Stimulated activated CD4-positive, alpha-beta T cell treated with anti-CD3 and anti-CD28 coated beads, Interleukin-12 subunit alpha, Interleukin-12 subunit beta, amount 100 ng/mL, for 4 hours (primary cell): ENCODE measurements around the gene LRP1.

Experiments used
- DNase-seq: peaks from one replicate; pipeline ENCODE4 v3.0.0-alpha.2; 2020

LRP1 gene

GRCh38 chr12:57138526-57139272 is 10.4 kb downstream of the LRP1 start:
- no peak for DNase-seq

GRCh38 chr12:57139796-57140649 is 11.7 kb downstream of the LRP1 start:
- DNase-seq, result no peak

- no peak for DNase-seq
These were observed 13.0 kb downstream of the LRP1 start for GRCh38 chr12:57141249-57141648.

DNA sequence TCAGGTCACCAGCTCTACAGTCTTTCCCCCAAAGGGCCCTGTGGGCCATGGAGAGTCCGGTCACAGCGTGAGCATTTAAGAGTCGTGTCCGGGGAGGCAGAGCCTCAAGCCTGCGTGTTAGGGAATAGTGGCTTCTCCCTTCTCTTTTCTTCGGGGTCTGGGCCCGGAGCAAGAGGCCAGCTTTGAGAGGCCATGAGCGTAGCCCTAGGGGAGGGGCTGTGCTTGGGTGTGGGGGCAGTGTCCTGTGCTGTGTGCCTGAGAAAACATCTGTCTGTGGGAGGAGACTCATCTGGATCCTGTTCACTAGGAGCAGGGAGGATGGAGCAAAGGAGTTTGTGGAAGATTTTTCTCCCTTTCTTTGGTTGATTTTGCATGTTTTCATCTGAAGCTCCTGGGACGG is 13.8 kb downstream of the LRP1 start:
- no peak for DNase-seq

GRCh38 chr12:57142727-57143126 is 14.4 kb downstream of the LRP1 start:
- DNase-seq, result no peak

- no peak for DNase-seq
These were observed 15.2 kb downstream of the LRP1 start for GRCh38 chr12:57143454-57143853.

DNA sequence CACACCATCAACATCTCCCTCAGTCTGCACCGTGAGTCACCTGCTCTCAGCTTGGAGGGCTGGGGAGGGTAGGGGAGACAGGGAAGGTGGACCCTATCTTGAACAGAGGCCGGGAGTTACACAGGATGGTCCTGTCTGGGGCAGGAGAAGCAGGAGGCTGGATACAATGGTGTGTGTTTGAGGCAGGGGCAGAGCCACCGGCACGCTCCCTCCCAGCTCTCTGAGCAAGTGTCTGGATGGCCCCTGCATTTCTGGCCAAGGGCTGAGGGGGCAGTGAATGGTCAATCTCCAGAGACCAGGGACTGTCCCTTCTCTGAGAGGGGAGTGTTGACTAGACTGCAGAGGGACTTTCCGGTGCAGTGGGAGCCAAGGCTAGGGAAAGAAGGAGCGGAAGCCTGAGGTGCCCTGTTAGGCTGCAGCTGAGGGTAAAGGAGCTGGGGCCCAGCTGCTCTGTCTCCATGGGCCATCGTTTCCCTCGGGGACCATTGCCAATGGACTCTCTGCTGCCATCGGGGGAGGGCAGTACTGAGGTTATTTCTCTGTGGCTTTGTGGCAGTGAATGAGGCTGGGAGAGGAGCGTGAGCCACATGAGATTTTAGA is 17.3 kb downstream of the LRP1 start:
- no peak for DNase-seq

DNA sequence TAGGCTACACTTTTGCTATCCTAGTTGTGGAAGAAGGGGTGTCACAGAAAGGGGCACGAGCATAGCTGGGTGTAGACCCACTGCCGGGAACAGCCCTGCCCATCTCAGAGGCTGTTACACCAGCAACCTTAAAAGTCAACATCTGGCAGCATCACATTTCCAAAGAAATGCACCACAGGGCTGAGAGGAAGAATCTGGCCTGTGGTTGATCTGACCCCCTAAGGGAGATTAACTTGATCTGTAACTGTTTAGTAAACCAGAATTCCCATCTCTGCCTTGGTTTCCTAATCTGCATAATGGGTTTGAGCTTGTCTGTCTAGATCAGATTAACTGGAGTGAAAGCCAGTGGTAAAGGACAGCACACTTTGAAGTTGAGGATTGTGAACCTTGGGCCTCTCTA is 17.8 kb downstream of the LRP1 start:
- DNase-seq, result no peak

GRCh38 chr12:57146961-57147944 is 19.0 kb downstream of the LRP1 start, which contains the start of gene LRP1-AS:
Gene LRP1-AS, minus strand, starts transcription at chr12:57147619.
- no peak for DNase-seq

- no peak for DNase-seq
These were observed 20.4 kb downstream of the LRP1 start for GRCh38 chr12:57148469-57149244.

GRCh38 chr12:57149245-57149900 is 21.1 kb downstream of the LRP1 start:
- DNase-seq, result no peak

- no peak for DNase-seq
These were observed 22.2 kb downstream of the LRP1 start for GRCh38 chr12:57150400-57151000.

- DNase-seq, result no peak
These were observed 23.7 kb downstream of the LRP1 start for GRCh38 chr12:57151741-57152630.

DNA sequence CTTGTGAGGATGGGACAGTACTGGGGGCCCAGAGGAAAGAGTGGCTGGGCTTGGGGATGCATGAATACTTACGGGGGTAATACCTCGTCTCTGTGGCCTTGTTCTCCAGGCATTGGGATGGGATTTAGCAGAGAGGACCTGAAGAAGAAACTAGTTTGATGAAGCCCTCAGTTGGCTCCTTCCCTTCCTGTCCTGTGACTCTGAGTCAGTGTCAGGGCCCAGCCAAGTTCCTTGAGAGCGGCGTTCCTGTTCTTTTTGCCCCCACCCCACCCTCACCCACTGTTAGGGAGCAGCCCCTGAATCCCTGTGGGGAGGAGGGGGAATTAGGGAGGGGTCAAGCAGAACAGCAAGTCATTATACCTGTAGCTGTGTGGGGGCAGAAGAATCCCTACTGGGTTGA is 24.4 kb downstream of the LRP1 start:
- DNase-seq, result no peak

GRCh38 chr12:57153415-57153997 is 25.2 kb downstream of the LRP1 start:
- DNase-seq, result no peak

DNA sequence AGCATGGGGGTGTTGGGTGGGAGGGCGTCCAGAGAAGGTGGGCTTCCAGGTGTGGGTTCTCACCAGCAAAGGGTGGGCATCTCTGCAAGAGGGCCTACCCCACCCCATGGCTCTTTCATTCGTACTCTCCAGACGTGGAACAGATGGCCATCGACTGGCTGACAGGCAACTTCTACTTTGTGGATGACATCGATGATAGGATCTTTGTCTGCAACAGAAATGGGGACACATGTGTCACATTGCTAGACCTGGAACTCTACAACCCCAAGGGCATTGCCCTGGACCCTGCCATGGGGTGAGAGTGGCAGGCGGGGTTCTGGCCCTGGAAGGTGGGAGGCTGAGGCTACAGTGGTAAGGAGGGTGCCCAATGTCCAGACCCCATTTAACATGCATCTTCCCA is 25.8 kb downstream of the LRP1 start:
- DNase-seq, result no peak

DNA sequence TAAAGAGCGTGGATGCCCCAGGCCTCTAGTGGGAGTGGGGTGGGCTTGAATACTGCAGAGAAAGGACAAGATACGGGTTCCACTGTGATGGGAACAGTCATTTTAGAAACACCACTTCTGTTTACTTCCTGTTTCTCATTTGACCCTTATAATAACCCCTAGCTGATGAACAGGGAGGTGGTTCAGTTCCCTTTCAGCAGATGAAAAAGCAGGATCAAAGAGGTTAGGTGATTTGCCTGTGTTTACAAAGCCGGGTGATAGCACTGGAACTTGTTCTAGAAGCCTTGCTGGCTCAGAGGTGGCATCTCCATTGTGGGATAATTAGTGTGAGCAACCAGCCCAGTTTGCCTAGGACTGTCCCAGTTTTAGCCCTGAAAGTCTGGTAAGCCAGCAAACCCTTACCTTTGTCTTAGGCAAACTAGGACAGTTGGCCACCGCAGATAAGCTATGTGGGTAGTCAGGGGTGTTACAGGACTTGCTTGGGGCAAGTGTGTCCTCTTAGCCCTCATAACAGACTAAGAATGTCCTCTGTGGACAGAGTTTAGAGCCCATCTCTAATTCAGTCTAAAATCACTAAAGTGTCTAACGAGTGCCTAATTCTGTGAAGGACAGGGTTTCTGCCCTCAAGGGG is 26.6 kb downstream of the LRP1 start:
- DNase-seq, result no peak

DNA sequence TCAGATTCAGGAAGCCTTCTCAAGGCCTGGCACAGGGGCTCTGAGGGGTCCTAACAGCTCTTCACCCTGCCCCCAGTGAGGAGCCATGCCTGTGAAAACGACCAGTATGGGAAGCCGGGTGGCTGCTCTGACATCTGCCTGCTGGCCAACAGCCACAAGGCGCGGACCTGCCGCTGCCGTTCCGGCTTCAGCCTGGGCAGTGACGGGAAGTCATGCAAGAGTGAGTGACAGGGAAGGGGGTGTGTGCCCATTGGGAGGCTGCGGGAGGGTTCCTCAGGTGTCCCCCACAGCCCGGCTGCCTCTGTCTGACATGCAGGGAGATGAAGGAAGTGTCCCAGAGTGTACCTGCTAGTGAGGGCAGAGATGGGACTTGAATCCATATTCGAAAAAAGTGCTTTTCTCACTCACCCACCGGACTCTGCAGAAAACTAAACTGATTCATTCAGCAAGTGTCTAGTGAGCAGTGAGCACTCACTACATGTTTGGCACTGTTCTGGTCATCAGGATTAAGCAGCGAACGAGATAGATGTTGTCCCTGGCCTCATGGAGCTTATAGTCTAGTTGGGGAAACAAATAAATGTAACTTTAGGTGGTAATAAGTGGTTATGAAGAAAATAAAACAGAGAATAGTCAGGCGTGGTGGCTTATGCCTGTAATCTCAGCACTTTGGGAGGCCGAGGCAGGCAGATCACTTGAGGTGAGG is 28.6 kb downstream of the LRP1 start:
- DNase-seq, result no peak
